Coronary artery (tissue), 2 donors: ENCODE data around the gene PSMB11.

ENCODE experiments used
- DNase-seq: peaks from one replicate; pipeline ENCODE4 v3.0.0-alpha.2; 2017; ENCODE audit warnings: low spot score
- H3K27ac ChIP-seq, 2 donors: fragments of 200-600 bp; sonication (generic); one replicate each; pipeline ENCODE4 v1.5.1; 2016 to 2019
- H3K4me3 ChIP-seq: fragments of 200-600 bp; sonication (generic); 2 replicates; pipeline ENCODE4 v1.5.1; 2016; ENCODE audit warnings: mild to moderate bottlenecking, moderate library complexity
- TF ChIP-seq, protein P1 (sequence below): fragments of 200-600 bp; sonication (generic); IDR thresholded peaks from one replicate; pipeline ENCODE4 v1.5.1; 2019; ENCODE audit warnings: antibody characterized with exemption

The PSMB11 gene

DNA sequence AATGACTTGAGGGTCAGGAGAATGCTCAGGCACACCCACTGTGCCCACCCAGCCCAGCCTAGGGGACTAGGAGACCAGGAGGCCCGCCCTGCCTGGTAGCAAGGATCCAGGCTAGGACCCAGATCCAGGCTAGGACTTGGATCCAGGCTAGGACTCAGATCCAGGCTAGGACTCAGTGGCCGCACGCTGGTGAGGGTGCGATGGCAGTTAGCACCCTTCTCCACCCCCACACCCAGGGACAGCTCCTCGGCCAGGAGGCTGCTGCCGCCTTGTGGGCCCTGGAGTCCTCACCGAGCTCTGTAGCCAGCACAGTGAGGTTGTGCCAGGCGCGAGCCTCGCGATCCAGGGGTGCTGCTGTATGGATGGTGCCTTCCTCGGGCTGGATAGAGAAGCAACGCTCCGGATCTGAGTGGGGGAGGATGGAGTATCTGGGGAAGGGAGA is 10.2 kb downstream of the PSMB11 start:
- DNase-seq = no peak
- Histone ChIP-seq H3K4me3 (no peak overlapping the region), H3K27ac (no peak overlapping the region)
- TF ChIP-seq, protein P1, sequence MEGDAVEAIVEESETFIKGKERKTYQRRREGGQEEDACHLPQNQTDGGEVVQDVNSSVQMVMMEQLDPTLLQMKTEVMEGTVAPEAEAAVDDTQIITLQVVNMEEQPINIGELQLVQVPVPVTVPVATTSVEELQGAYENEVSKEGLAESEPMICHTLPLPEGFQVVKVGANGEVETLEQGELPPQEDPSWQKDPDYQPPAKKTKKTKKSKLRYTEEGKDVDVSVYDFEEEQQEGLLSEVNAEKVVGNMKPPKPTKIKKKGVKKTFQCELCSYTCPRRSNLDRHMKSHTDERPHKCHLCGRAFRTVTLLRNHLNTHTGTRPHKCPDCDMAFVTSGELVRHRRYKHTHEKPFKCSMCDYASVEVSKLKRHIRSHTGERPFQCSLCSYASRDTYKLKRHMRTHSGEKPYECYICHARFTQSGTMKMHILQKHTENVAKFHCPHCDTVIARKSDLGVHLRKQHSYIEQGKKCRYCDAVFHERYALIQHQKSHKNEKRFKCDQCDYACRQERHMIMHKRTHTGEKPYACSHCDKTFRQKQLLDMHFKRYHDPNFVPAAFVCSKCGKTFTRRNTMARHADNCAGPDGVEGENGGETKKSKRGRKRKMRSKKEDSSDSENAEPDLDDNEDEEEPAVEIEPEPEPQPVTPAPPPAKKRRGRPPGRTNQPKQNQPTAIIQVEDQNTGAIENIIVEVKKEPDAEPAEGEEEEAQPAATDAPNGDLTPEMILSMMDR = no peak

DNA sequence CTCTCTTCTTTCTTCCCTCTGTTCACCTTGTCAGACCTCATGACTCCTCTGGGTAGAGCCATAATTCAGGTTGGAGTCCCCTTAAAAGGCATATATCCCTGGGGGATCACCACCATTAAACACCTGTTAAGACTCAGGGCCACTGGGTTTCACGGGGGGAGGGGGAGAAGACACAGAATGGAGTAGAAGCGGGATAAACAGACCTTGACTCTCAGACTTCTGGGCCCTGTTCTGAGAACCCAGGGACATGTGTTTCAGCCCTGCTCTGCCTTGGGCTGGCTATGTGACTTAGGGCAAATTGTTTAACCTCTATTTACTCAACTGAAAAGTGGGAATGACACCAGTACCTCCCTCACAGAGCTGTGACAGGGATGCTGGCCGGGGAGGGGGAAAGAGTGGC is 10.7 kb downstream of the PSMB11 start:
- DNase-seq = no peak
- TF ChIP-seq, protein P1 = no peak
- no peak overlapping the region for H3K27ac ChIP-seq
- H3K4me3 ChIP-seq = no peak overlapping the region

DNA sequence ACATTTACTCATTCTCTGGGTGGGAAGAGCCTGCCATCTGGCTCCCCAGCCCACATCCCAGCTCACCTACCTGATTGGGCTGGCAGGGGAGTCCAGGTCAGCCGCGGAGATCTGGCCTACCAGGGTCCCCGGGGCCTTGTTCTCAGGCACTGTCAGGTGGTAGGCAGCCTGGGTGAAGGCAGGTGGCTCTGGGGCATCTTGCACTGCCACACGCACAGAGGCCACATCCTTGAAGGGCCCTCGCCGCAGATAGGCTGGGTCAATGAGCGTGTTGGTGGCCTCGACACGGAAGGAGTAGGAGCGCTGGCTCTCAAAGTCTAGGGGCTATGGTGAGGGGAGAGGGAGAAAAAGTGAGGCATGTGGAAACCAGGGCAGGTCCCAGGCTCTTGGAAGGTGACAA is 11.4 kb downstream of the PSMB11 start:
- no peak for DNase-seq
- Histone ChIP-seq H3K4me3 (no peak overlapping the region), H3K27ac (no peak overlapping the region)
- TF ChIP-seq, protein P1 = no peak

DNA sequence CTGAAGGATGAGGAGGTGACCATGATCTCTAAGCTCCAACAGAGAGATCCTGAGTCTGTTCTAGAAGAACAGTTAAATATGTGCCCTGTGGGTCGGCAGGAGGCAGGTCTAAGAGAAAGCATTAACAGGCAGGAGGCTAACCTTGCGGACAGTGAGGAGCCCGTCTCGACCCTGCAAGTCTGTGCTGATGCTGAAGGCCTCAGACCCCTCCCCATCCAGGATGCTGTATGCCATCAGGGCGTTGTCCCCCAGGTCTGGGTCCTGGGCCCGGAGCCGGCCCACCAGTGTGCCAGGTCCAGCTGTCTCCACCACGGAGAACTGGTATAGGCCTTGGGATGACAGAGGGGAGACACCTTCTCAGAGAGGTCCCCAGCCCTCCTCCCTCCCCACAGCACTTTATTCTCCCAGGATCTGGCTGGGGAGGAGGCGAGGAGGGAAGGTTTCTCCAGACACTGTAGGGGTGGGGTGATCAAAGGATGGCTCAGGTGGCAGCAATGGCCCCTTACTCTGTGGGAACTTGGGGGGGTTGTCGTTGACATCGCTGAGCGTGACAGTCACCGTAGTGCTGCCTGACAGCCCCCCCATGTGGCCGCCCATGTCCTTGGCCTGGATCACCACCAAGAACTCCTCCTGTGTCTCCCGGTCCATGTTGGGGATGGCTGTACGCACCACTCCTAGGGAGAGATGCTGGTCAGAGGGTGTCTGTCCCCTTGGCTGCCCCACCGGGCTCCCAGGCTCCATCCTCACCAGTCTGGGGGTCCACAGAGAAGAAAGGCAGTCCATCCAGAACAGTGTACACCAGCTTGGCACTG is 12.2 kb downstream of the PSMB11 start:
- Histone ChIP-seq H3K27ac (no peak overlapping the region), H3K4me3 (no peak overlapping the region)
- DNase-seq = no peak
- TF ChIP-seq, protein P1 = no peak

DNA sequence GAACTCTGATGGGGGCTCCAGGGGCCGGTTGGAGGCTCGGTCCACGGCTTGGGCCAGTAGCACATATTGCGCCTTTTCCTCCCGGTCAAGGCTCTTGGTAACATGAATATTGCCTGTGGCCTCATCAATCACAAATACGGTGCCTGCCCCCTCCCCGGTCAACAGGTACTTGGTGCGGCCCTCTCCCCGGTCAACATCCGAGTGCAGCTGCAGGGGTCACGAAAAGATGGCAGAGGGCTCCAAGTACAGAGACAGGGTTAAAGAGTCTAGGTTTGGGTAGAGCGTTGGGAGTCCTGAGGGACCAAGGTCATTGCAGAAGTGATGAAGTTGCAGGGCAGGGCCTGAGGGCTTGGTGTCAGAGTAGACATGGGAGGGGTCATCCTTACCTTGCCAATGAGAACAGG is 13.1 kb downstream of the PSMB11 start:
- TF ChIP-seq, protein P1 = no peak
- Histone ChIP-seq H3K27ac (no peak overlapping the region), H3K4me3 (no peak overlapping the region)
- DNase-seq = no peak

DNA sequence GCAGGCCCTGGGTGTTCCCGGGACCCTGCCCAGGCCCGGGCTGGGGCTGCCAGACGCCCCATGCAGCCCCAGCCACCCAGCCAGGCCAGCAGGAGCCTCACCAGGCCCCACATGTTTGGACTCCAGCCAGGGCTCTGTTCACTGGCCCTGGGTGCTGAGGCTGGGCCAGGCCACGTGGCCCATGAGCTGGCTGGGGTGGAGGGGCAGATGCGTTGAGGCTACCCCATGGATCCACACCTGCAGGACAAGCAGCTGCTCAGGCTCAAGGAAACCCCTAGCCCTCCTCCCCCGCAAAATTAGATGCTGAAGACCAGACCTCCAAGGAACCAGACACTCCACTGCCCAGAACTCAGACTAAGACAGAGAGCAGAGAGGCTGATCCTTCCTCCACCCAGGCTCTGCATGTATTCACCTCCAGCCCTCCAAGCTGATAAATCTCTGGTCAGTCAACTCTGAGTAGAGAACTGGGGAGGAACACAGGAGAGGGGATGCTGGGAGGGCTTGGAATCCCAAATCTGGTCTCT is 13.7 kb downstream of the PSMB11 start:
- TF ChIP-seq, protein P1 = no peak
- no peak for DNase-seq
- Histone ChIP-seq H3K27ac (no peak overlapping the region), H3K4me3 (no peak overlapping the region)
